Measurements from ENCODE around the gene CSNK2B. TPM values are rescaled to one million over a fixed set of nuclear protein-coding genes. Genes with fewer than 3 reads are reported as not detected.

CSNK2B gene
- total and polyA plus RNA-seq, 9 of the 15 experiments (the other 6 are each of a cell fraction or from before 2014, with no cell fraction given), result 120 to 1,126 (median 529) TPM

- TF ChIP-seq VEZF1 (CRISPR knock-in tag; IDR thresholded peaks at IDR 0.05) (no peak), TSHZ1 (CRISPR knock-in tag; IDR thresholded peaks at IDR 0.05) (no peak), POLR2AphosphoS5 (IDR thresholded peaks at IDR 0.05; ENCODE audit: control insufficient read depth, insufficient read depth, low read depth, low read length) (0 out of 2 replicates have a peak, but pooled peaks have one; percentile 18), CHCHD3 (CRISPR knock-in tag; IDR thresholded peaks at IDR 0.05) (no peak), NR0B1 (IDR thresholded peaks at IDR 0.05; ENCODE audit: partially characterized antibody) (no peak), RBM22 (IDR thresholded peaks at IDR 0.05; ENCODE audit: low read depth, low read length, poor library complexity, severe bottlenecking) (peak; percentile 68), ZEB2 (IDR thresholded peaks at IDR 0.05) (no peak), RBFOX2 (IDR thresholded peaks at IDR 0.05; ENCODE audit: low read depth, low read length) (peak; percentile 63)
These were observed 28.9 kb upstream of the CSNK2B start (continued) for GRCh38 chr6:31636698-31637596.
